ENCODE data around the gene NKG7.

DNA sequence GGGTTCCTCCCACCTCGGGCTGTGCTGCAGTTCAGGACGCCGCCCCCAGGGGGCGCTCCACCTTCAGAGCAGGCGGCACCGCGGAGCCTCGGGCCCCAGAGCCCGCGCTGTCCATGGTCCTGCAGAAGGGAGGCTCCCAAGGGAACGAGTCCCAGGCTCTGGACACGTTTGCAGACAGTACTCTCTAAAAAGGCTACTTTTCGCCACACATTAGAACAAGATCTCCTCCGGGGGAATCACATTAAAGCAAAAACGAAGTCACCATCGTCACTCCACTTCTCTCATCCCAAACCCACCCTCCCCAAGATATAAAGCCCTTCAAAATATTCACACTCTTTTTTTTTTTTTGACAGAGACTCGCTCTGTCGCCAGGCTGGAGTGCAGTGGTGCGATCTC is 49.6 kb upstream of the NKG7 start:
- TF ChIP-seq, protein P1, sequence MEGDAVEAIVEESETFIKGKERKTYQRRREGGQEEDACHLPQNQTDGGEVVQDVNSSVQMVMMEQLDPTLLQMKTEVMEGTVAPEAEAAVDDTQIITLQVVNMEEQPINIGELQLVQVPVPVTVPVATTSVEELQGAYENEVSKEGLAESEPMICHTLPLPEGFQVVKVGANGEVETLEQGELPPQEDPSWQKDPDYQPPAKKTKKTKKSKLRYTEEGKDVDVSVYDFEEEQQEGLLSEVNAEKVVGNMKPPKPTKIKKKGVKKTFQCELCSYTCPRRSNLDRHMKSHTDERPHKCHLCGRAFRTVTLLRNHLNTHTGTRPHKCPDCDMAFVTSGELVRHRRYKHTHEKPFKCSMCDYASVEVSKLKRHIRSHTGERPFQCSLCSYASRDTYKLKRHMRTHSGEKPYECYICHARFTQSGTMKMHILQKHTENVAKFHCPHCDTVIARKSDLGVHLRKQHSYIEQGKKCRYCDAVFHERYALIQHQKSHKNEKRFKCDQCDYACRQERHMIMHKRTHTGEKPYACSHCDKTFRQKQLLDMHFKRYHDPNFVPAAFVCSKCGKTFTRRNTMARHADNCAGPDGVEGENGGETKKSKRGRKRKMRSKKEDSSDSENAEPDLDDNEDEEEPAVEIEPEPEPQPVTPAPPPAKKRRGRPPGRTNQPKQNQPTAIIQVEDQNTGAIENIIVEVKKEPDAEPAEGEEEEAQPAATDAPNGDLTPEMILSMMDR (IDR thresholded peaks at IDR 0.05) = peak; percentile 93 to 99 (median 95)
- no peak for TF ChIP-seq POLR2A (IDR thresholded peaks at IDR 0.05)
